GM23338 (cell line): ENCODE measurements around the gene INPPL1. TPM values are rescaled to one million over a fixed set of nuclear protein-coding genes. Genes with fewer than 3 reads are reported as not detected.

Source experiments
- ATAC-seq: fragments of 200-7000 bp; cut with Tn5 transposase; 3 replicates; pipeline ENCODE4 v1.9.1; 2020
- DNase-seq: peaks from one replicate; pipeline ENCODE4 v3.0.0-alpha.2; 2015; ENCODE audit warnings: low spot score
- H2AFZ ChIP-seq: fragments of 200-600 bp; sonication (generic); 2 replicates; pipeline ENCODE4 v1.8.0; 2016; ENCODE audit warnings: antibody characterized with exemption, mild to moderate bottlenecking, moderate library complexity
- H3F3A ChIP-seq: fragments of 200-600 bp; sonication (generic); replicated peaks from 2 replicates; pipeline ENCODE4 v1.8.0; 2017; ENCODE audit warnings: antibody characterized with exemption, mixed run types, low read depth
- H3K27ac ChIP-seq: fragments of 200-600 bp; sonication (generic); 2 replicates; pipeline ENCODE4 v1.6.1; 2016; ENCODE audit warnings: low read depth
- H3K27me3 ChIP-seq: fragments of 200-600 bp; sonication (generic); 2 replicates; pipeline ENCODE4 v1.8.0; 2016; ENCODE audit warnings: mild to moderate bottlenecking, mixed run types, moderate library complexity; ENCODE audit not compliant: insufficient read depth
- H3K36me3 ChIP-seq: fragments of 200-600 bp; sonication (generic); 2 replicates; pipeline ENCODE4 v1.8.0; 2016; ENCODE audit warnings: mild to moderate bottlenecking; ENCODE audit not compliant: insufficient read depth
- H3K4me1 ChIP-seq: fragments of 200-600 bp; sonication (generic); 2 replicates; pipeline ENCODE4 v1.8.0; 2016; ENCODE audit warnings: mild to moderate bottlenecking, moderate library complexity; ENCODE audit not compliant: insufficient read depth
- H3K4me2 ChIP-seq: fragments of 200-600 bp; sonication (generic); 2 replicates; pipeline ENCODE4 v1.7.1; 2017; ENCODE audit warnings: mixed run types
- H3K4me3 ChIP-seq: fragments of 200-600 bp; sonication (generic); 2 replicates; pipeline ENCODE4 v1.6.1; 2016; ENCODE audit warnings: mixed run types
- H3K79me2 ChIP-seq: fragments of 200-600 bp; sonication (generic); replicated peaks from 2 replicates; pipeline ENCODE4 v1.8.0; 2017; ENCODE audit warnings: mild to moderate bottlenecking; ENCODE audit not compliant: insufficient read depth
- H3K9me2 ChIP-seq: fragments of 200-600 bp; sonication (generic); 2 replicates; pipeline ENCODE4 v1.8.0; 2017; ENCODE audit not compliant: insufficient read depth
- H4K20me1 ChIP-seq: fragments of 200-600 bp; sonication (generic); replicated peaks from 2 replicates; pipeline ENCODE4 v1.8.0; 2017; ENCODE audit warnings: mild to moderate bottlenecking; ENCODE audit not compliant: insufficient read depth
- H3K27ac Mint-ChIP-seq: 2 replicates; pipeline ENCODE4 v1.8.0; 2020; ENCODE audit warnings: inconsistent platforms, mild to moderate bottlenecking, moderate library complexity, mixed read lengths
- H3K27me3 Mint-ChIP-seq: 3 replicates; pipeline ENCODE4 v1.8.0; 2022; ENCODE audit warnings: low read depth, mild to moderate bottlenecking, moderate library complexity, mixed read lengths, inconsistent platforms; ENCODE audit not compliant: insufficient read depth, poor library complexity
- H3K36me3 Mint-ChIP-seq: 3 replicates; pipeline ENCODE4 v1.8.0; 2021; ENCODE audit warnings: low read depth, mild to moderate bottlenecking, inconsistent platforms, moderate library complexity, mixed read lengths
- H3K4me1 Mint-ChIP-seq: 3 replicates; pipeline ENCODE4 v1.8.0; 2020; ENCODE audit warnings: mild to moderate bottlenecking, inconsistent platforms, mixed read lengths
- H3K4me3 Mint-ChIP-seq: 3 replicates; pipeline ENCODE4 v1.8.0; 2021; ENCODE audit warnings: moderate library complexity, mild to moderate bottlenecking, inconsistent platforms, mixed read lengths
- H3K9me3 Mint-ChIP-seq: 3 replicates; pipeline ENCODE4 v1.8.0; 2020; ENCODE audit warnings: moderate library complexity, mild to moderate bottlenecking, inconsistent platforms, mixed read lengths
- CREB1 ChIP-seq: fragments of 250-450 bp; sonication (Bioruptor Pico); IDR thresholded peaks from 2 replicates; pipeline ENCODE4 v1.5.0; 2020; ENCODE audit warnings: low read depth, mild to moderate bottlenecking, moderate library complexity
- CTCF ChIP-seq, 2 experiments: fragments of 200-600 bp in 1 of 2; sonication (generic) in 1 of 2; conservative IDR thresholded peaks; 2 replicates each; pipeline versions ENCODE4 v1.5.1 to v1.6.1; 2016 to 2017; ENCODE audit warnings: antibody characterized with exemption in 2 of 2, low read depth in 2 of 2, mild to moderate bottlenecking in 2 of 2, moderate library complexity in 1 of 2
- ETS1 ChIP-seq: IDR thresholded peaks from 2 replicates; pipeline ENCODE4 v1.6.1; 2016; ENCODE audit warnings: antibody characterized with exemption
- EZH2 ChIP-seq: fragments of 200-600 bp; sonication (generic); IDR thresholded peaks from one replicate; pipeline ENCODE4 v1.8.0; 2017; ENCODE audit warnings: antibody characterized with exemption, mild to moderate bottlenecking, low read depth; ENCODE audit not compliant: unreplicated experiment
- EZH2phosphoT487 ChIP-seq: fragments of 200-600 bp; sonication (generic); IDR thresholded peaks from one replicate; pipeline ENCODE4 v1.8.1; 2018; ENCODE audit warnings: antibody characterized with exemption; ENCODE audit not compliant: unreplicated experiment
- JUNB ChIP-seq: IDR thresholded peaks from one replicate; pipeline ENCODE4 v1.6.1; 2016; ENCODE audit warnings: antibody characterized with exemption; ENCODE audit not compliant: unreplicated experiment
- NANOG ChIP-seq: IDR thresholded peaks from 2 replicates; pipeline ENCODE4 v1.6.1; 2016; ENCODE audit warnings: antibody characterized with exemption, borderline replicate concordance
- POLR2AphosphoS5 ChIP-seq: IDR thresholded peaks from 2 replicates; pipeline ENCODE4 v1.6.1; 2016; ENCODE audit warnings: antibody characterized with exemption, low read depth
- REST ChIP-seq: IDR thresholded peaks from one replicate; pipeline ENCODE4 v1.6.1; 2018; ENCODE audit warnings: antibody characterized with exemption; ENCODE audit not compliant: unreplicated experiment
- STAT1 ChIP-seq: IDR thresholded peaks from one replicate; pipeline ENCODE4 v1.6.1; 2016; ENCODE audit warnings: antibody characterized with exemption; ENCODE audit not compliant: unreplicated experiment
- ZNF114 ChIP-seq: fragments of 250-450 bp; sonication (Bioruptor Pico); IDR thresholded peaks from 2 replicates; pipeline ENCODE4 v1.5.0; 2020; ENCODE audit warnings: mild to moderate bottlenecking, moderate library complexity
- ZNF331 ChIP-seq: fragments of 250-450 bp; sonication (Bioruptor Pico); IDR thresholded peaks from 2 replicates; pipeline ENCODE4 v1.5.0; 2020; ENCODE audit warnings: low read depth, mild to moderate bottlenecking, moderate library complexity
- ZNF462 ChIP-seq: fragments of 250-450 bp; sonication (Bioruptor Pico); IDR thresholded peaks from 2 replicates; pipeline ENCODE4 v1.5.0; 2020; ENCODE audit warnings: mild to moderate bottlenecking, moderate library complexity
- polyA plus RNA-seq: library from polyadenylated mRNA; unstranded; fragments of >200 nt; fragmentation: Nextera tagmentation; extraction: Ambion mirVana; gene quantifications from 2 replicates; pipeline ENCODE4 v1.2.1, GENCODE V29; 2016
- total RNA-seq: library from RNA; depleted of rRNA; stranded (reverse); fragments of >200 nt; shearing (Covaris generic); gene quantifications from 2 replicates; pipeline ENCODE4 v1.2.3, GENCODE V29; 2014

Gene INPPL1
- total and polyA plus RNA-seq, 2 experiments from 2014 or later, result 21.5 to 54.7 TPM

GRCh38 chr11:72233773-72234513 is 9.4 kb downstream of the INPPL1 start:
- Mint-ChIP-seq H3K27me3 (peaks cover 16% of the 10 kb centered on the region), H3K27ac (no peak overlapping the region), H3K36me3 (peaks cover 73% of the 10 kb centered on the region), H3K4me3 (no peak overlapping the region), H3K4me1 (peaks cover 11% of the 10 kb centered on the region), H3K9me3 (no peaks in the 10 kb centered on the region)
- TF ChIP-seq CTCF (conservative IDR thresholded peaks at IDR 0.05; ENCODE audit: low read depth in 2 of 2) (no peak), NANOG (no peak), JUNB (no peak), ZNF114 (CRISPR knock-in tag) (no peak), ZNF462 (CRISPR knock-in tag) (no peak), REST (no peak), POLR2AphosphoS5 (no peak), ZNF331 (CRISPR knock-in tag) (no peak), ETS1 (no peak), EZH2 (no peak), EZH2phosphoT487 (no peak), STAT1 (no peak), CREB1 (CRISPR knock-in tag) (no peak)
- ATAC-seq, result no peak
- Histone ChIP-seq H3K4me3 (no peak overlapping the region), H3K27ac (no peak overlapping the region), H3K9me2 (no peaks in the 10 kb centered on the region), H4K20me1 (no peaks in the 10 kb centered on the region; the same call in 1 of the 2 replicates), H2AFZ (no peak overlapping the region), H3K4me1 (peaks cover 12% of the 10 kb centered on the region), H3K4me2 (no peak overlapping the region), H3K36me3 (no peaks in the 10 kb centered on the region; the same call in 1 of the 2 replicates), H3K79me2 (no peaks in the 10 kb centered on the region), H3K27me3 (peaks cover 7% of the 10 kb centered on the region), H3F3A (no peaks in the 10 kb centered on the region)
- no peak for DNase-seq
